Right lobe of liver (tissue), 6 donors: ENCODE results near the gene DGKH. TPM values are rescaled to one million over a fixed set of nuclear protein-coding genes. Genes with fewer than 3 reads are reported as not detected.
A peak's percentile ranks its signal among the peaks of the same experiment; 100 is the strongest.

Source experiments
- ATAC-seq, 4 donors: fragments of 200-7000 bp; cut with Tn5 transposase; one replicate each; pipeline ENCODE4 v1.9.1; 2020; ENCODE audit warnings: mild to moderate bottlenecking in 4 of 4, moderate library complexity in 4 of 4
- DNase-seq, 3 donors: peaks; one replicate each; pipeline ENCODE4 v3.0.0-alpha.2; 2020
- H3K27ac ChIP-seq, 3 donors: fragments of 200-600 bp; one replicate each; pipeline ENCODE4 v1.8.0; 2022
- H3K27me3 ChIP-seq, 2 donors: fragments of 200-600 bp; one replicate each; pipeline ENCODE4 v1.8.0; 2022
- H3K36me3 ChIP-seq, 4 donors: fragments of 200-600 bp; sonication (generic) in 1 of 4; one replicate each; pipeline versions ENCODE4 v1.5.1 to v1.8.0; 2017 to 2022; ENCODE audit warnings: control low read depth in 1 of 4
- H3K4me1 ChIP-seq, 4 donors: fragments of 200-600 bp; sonication (generic) in 1 of 4; one replicate each; pipeline versions ENCODE4 v1.5.1 to v1.8.0; 2017 to 2022; ENCODE audit warnings: control low read depth in 1 of 4
- H3K4me3 ChIP-seq, 3 donors: fragments of 200-600 bp; one replicate each; pipeline ENCODE4 v1.8.0; 2022
- H3K9me3 ChIP-seq, 4 donors: fragments of 200-600 bp; sonication (generic) in 1 of 4; one replicate each; pipeline versions ENCODE4 v1.5.1 to v1.8.0; 2017 to 2022; ENCODE audit warnings: control low read depth in 1 of 4
- CTCF ChIP-seq, 4 donors: fragments of 200-600 bp in 3 of 4; fragments of 450-650 bp in 1 of 4; IDR thresholded peaks; one replicate each; pipeline versions ENCODE4 v1.5.1 to v1.8.0; 2016 to 2022; ENCODE audit warnings: antibody characterized with exemption in 4 of 4, mild to moderate bottlenecking in 2 of 4
- POLR2A ChIP-seq: fragments of 450-650 bp; IDR thresholded peaks from one replicate; pipeline ENCODE4 v1.6.1; 2017; ENCODE audit warnings: antibody characterized with exemption, mild to moderate bottlenecking
- WGBS: methylation state at CpG from one replicate; pipeline ENCODE4 v1.1.6; 2018; ENCODE audit warnings: low coverage, low lambda C conversion rate; ENCODE audit not compliant: insufficient coverage; ENCODE audit errors: missing lambda C conversion rate; 5-methylcytosine and 5-hydroxymethylcytosine counted together
- intact Hi-C, 2 donors: fragments of 100-400 bp; cut with DNase I; formaldehyde crosslinking; loops; one replicate each; pipeline versions ENCODE4 v1.11.2 to v1.14.1; 2022
- total RNA-seq, 6 experiments: library from RNA; depleted of rRNA in 2 of 6; stranded (reverse); fragments of >200 nt in 2 of 6; fragmentation: NEBNext Ultra II Directional in 3 of 6; extraction: Animal tissue kit (Norgen Biotek cat#: 25700) in 3 of 6; gene quantifications; one replicate each; pipeline versions ENCODE4 v1.1.0 to v1.2.4, GENCODE V29; 2016 to 2023
- donor health status: DM: no; HTN: yes; CAD: no.
- donor health status: DM: no; HTN: no; CAD: no.
- donor health status: DM: no; HTN: no; CAD: no.
- donor health status: DM: no; HTN: yes; CAD: no.
- donor health status: DM: no; HTN: yes; CAD: no.

The DGKH gene
- total RNA-seq, 6 experiments from 2014 or later = 0.95 to 5.1 (median 2.2) TPM

- ATAC-seq (no peak), DNase-seq (no peak)
- Histone ChIP-seq H3K36me3 (no peaks in the 10 kb centered on the region), H3K4me3 (no peak overlapping the region), H3K27me3 (no peaks in the 10 kb centered on the region), H3K27ac (no peak overlapping the region), H3K4me1 (no peaks in the 10 kb centered on the region), H3K9me3 (no peaks in the 10 kb centered on the region)
- no peak for TF ChIP-seq CTCF (IDR thresholded peaks at IDR 0.05)
- intact Hi-C loops = no loop called here
- WGBS = 63% methylated on average over 4 of the region's 4 CpGs
Observed at GRCh38 chr13:42114912-42115311, 66.5 kb downstream of the DGKH start.

GRCh38 chr13:42116225-42116624 is 67.8 kb downstream of the DGKH start:
- DNase-seq (no peak), ATAC-seq (no peak)
- intact Hi-C loops = no loop called here
- Histone ChIP-seq H3K27me3 (no peaks in the 10 kb centered on the region), H3K4me3 (no peak overlapping the region), H3K4me1 (no peaks in the 10 kb centered on the region), H3K27ac (no peak overlapping the region), H3K9me3 (no peaks in the 10 kb centered on the region), H3K36me3 (no peaks in the 10 kb centered on the region)
- no peak for TF ChIP-seq CTCF (IDR thresholded peaks at IDR 0.05)
- no peak for TF ChIP-seq POLR2A
- WGBS = 83% methylated on average over 2 of the region's 2 CpGs

GRCh38 chr13:42119041-42119440 is 70.6 kb downstream of the DGKH start:
- Histone ChIP-seq H3K27ac (no peak overlapping the region), H3K36me3 (no peaks in the 10 kb centered on the region), H3K4me1 (no peaks in the 10 kb centered on the region), H3K9me3 (no peaks in the 10 kb centered on the region), H3K27me3 (no peaks in the 10 kb centered on the region), H3K4me3 (no peak overlapping the region)
- WGBS = 89% methylated on average over 5 of the region's 5 CpGs
- DNase-seq = no peak
- ATAC-seq = no peak
- intact Hi-C loops = no loop called here
- TF ChIP-seq POLR2A (no peak), CTCF (IDR thresholded peaks at IDR 0.05) (no peak)

GRCh38 chr13:42119875-42120274 is 71.4 kb downstream of the DGKH start:
- 72% methylated on average over 1 of the region's 1 CpG for WGBS
- TF ChIP-seq POLR2A = no peak
- no peak for TF ChIP-seq CTCF (IDR thresholded peaks at IDR 0.05)
- peak in 1 of 4 donors; percentile 25 for ATAC-seq
- Histone ChIP-seq H3K27ac (no peak overlapping the region), H3K9me3 (no peaks in the 10 kb centered on the region), H3K4me3 (no peak overlapping the region), H3K27me3 (no peaks in the 10 kb centered on the region), H3K36me3 (no peaks in the 10 kb centered on the region), H3K4me1 (no peaks in the 10 kb centered on the region)
- no peak for DNase-seq
- intact Hi-C loops = no loop called here

- 88% methylated on average over 2 of the region's 2 CpGs for WGBS
- Histone ChIP-seq H3K27me3 (no peaks in the 10 kb centered on the region), H3K36me3 (no peaks in the 10 kb centered on the region), H3K4me1 (no peaks in the 10 kb centered on the region), H3K9me3 (no peaks in the 10 kb centered on the region), H3K4me3 (no peak overlapping the region), H3K27ac (no peak overlapping the region)
- no peak for ATAC-seq
- TF ChIP-seq POLR2A (no peak), CTCF (IDR thresholded peaks at IDR 0.05) (no peak)
- intact Hi-C loops = no loop called here
- DNase-seq = no peak
Observed at GRCh38 chr13:42123600-42123999, 75.2 kb downstream of the DGKH start.
